ENCODE measurements around the gene HOXA3. TPM values are rescaled to one million over a fixed set of nuclear protein-coding genes. Genes with fewer than 3 reads are reported as not detected.

HOXA3 gene
- total and polyA plus RNA-seq, 10 of the 15 experiments (the other 5 are each of a cell fraction or from before 2014, with no cell fraction given): 0.05 TPM; not detected in 9

DNA sequence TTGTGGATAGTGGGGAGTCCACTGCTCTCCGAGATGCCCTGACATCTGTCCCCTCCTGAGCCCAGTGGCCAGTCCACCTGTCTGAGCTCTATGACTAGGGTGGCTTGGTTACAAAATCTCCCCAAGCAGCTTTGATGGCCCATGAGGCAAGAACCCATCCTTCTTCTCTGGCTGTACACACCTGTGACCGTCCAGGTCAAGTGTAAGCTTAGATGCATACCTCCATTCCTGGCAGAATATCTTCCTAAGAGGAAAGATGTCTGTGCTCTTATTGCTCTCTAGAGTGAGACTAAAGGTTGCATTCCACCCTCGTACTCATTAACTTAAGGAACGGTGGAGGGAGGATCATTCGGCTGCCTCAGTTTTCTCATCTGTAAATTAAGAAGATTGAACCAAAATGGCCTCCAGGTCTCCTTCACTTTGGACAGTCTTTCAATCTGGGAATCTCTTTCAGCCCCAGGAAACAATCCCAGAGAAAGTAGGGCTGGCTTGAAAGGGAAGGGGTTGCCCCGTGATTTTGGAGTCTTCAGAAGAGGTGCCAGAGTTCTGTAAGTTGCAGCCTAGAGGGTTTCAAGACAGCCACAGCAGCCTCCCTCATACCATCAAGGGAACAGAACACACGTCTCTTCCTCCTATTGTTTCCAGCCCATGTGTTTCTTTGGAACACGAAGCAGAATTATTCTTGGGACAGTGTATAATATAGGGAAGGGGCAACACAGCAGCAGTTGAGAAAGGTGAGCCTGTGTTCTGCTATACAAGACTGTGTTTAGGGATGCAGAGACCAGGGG lies 27.3 kb downstream of the HOXA3 start:
- no TSS peak for BruUV-seq (replicated peaks)
- SMC1A ChIA-PET (ENCODE audit: uncharacterized antibody, unreplicated experiment): no interaction called here
- Histone ChIP-seq H3K4me3 (no peak overlapping the region), H3K27ac (ENCODE audit: control insufficient read depth, insufficient read depth) (no peak overlapping the region), H3K79me2 (ENCODE audit: control insufficient read depth, insufficient read depth, low read length) (no peaks in the 10 kb centered on the region), H4K20me1 (ENCODE audit: control insufficient read depth, insufficient read depth) (no peaks in the 10 kb centered on the region), H3K36me3 (ENCODE audit: control insufficient read depth in 2 of 2, insufficient read depth in 2 of 2, low read length in 1 of 2) (no peaks in the 10 kb centered on the region), H3K4me1 (ENCODE audit: control insufficient read depth, insufficient read depth, low read length) (no peaks in the 10 kb centered on the region), H3K27me3 (replicated peaks in 1 of 2; ENCODE audit: control insufficient read depth in 2 of 2, insufficient read depth in 2 of 2, low read length in 1 of 2) (peaks cover 0 to 2% of the 10 kb centered on the region in 2 experiments; a peak in 3 of 4 replicates), H3K9me3 (replicated peaks; ENCODE audit: control insufficient read depth, insufficient read depth, low read length) (no peaks in the 10 kb centered on the region), H3K4me2 (ENCODE audit: control insufficient read depth, insufficient read depth) (no peak overlapping the region), H2AFZ (ENCODE audit: control insufficient read depth, low read depth, low read length) (no peak overlapping the region), H3K9ac (ENCODE audit: control insufficient read depth, insufficient read depth, low read length) (no peak overlapping the region)
- CTCF ChIA-PET: no interaction called here
- POLR2A ChIA-PET: no interaction called here
- intact Hi-C loops (cut with micrococcal nuclease; ENCODE audit: unreplicated experiment) (no loop called here), in situ Hi-C loops (cut with MboI) (no loop called here)
- ATAC-seq (no peak), DNase-seq (ENCODE audit: low read depth, low spot score) (no peak), FAIRE-seq (no peak)
- RAD21 ChIA-PET (ENCODE audit: unreplicated experiment): no interaction called here
- 22% methylated on average over 8 of the region's 8 CpGs for WGBS (ENCODE audit: insufficient coverage, insufficient replicate concordance, low lambda C conversion rate, missing lambda C conversion rate)
- TF ChIP-seq TAF1 (IDR thresholded peaks at IDR 0.05; ENCODE audit: borderline replicate concordance, low read depth, low read length) (no peak), CBX3 (IDR thresholded peaks at IDR 0.05; ENCODE audit: borderline replicate concordance, low read depth) (no peak), POLR2AphosphoS5 (IDR thresholded peaks at IDR 0.05; ENCODE audit: low read length) (no peak), SPI1 (IDR thresholded peaks at IDR 0.05; ENCODE audit: borderline replicate concordance, insufficient read depth, low read depth, low read length) (no peak), ZZZ3 (IDR thresholded peaks at IDR 0.05; ENCODE audit: control insufficient read depth, insufficient read length, low read depth) (no peak), TCF7 (IDR thresholded peaks at IDR 0.05; ENCODE audit: borderline replicate concordance) (no peak), ZNF622 (IDR thresholded peaks at IDR 0.05) (no peak), RCOR1 (conservative IDR thresholded peaks at IDR 0.05; ENCODE audit: low read depth, low read length) (no peak), RAD51 (IDR thresholded peaks at IDR 0.05) (no peak), ZNF217 (IDR thresholded peaks at IDR 0.05) (no peak), MYC (IDR thresholded peaks at IDR 0.05; ENCODE audit: insufficient read depth, insufficient read length, insufficient replicate concordance, low read length, severe bottlenecking) (no peak)
- TF ChIP-seq, protein P1, sequence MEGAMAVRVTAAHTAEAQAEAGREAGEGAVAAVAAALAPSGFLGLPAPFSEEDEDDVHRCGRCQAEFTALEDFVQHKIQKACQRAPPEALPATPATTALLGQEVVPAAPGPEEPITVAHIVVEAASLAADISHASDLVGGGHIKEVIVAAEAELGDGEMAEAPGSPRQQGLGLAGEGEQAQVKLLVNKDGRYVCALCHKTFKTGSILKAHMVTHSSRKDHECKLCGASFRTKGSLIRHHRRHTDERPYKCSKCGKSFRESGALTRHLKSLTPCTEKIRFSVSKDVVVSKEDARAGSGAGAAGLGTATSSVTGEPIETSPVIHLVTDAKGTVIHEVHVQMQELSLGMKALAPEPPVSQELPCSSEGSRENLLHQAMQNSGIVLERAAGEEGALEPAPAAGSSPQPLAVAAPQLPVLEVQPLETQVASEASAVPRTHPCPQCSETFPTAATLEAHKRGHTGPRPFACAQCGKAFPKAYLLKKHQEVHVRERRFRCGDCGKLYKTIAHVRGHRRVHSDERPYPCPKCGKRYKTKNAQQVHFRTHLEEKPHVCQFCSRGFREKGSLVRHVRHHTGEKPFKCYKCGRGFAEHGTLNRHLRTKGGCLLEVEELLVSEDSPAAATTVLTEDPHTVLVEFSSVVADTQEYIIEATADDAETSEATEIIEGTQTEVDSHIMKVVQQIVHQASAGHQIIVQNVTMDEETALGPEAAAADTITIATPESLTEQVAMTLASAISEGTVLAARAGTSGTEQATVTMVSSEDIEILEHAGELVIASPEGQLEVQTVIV (IDR thresholded peaks at IDR 0.05; ENCODE audit: borderline replicate concordance, partially characterized antibody): no peak
- TF ChIP-seq, protein P2, sequence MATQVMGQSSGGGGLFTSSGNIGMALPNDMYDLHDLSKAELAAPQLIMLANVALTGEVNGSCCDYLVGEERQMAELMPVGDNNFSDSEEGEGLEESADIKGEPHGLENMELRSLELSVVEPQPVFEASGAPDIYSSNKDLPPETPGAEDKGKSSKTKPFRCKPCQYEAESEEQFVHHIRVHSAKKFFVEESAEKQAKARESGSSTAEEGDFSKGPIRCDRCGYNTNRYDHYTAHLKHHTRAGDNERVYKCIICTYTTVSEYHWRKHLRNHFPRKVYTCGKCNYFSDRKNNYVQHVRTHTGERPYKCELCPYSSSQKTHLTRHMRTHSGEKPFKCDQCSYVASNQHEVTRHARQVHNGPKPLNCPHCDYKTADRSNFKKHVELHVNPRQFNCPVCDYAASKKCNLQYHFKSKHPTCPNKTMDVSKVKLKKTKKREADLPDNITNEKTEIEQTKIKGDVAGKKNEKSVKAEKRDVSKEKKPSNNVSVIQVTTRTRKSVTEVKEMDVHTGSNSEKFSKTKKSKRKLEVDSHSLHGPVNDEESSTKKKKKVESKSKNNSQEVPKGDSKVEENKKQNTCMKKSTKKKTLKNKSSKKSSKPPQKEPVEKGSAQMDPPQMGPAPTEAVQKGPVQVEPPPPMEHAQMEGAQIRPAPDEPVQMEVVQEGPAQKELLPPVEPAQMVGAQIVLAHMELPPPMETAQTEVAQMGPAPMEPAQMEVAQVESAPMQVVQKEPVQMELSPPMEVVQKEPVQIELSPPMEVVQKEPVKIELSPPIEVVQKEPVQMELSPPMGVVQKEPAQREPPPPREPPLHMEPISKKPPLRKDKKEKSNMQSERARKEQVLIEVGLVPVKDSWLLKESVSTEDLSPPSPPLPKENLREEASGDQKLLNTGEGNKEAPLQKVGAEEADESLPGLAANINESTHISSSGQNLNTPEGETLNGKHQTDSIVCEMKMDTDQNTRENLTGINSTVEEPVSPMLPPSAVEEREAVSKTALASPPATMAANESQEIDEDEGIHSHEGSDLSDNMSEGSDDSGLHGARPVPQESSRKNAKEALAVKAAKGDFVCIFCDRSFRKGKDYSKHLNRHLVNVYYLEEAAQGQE (IDR thresholded peaks at IDR 0.05; ENCODE audit: low read depth, low read length): no peak
- TF ChIP-seq, protein P3, sequence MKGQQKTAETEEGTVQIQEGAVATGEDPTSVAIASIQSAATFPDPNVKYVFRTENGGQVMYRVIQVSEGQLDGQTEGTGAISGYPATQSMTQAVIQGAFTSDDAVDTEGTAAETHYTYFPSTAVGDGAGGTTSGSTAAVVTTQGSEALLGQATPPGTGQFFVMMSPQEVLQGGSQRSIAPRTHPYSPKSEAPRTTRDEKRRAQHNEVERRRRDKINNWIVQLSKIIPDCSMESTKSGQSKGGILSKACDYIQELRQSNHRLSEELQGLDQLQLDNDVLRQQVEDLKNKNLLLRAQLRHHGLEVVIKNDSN (IDR thresholded peaks at IDR 0.05; ENCODE audit: borderline replicate concordance, extremely low read length, insufficient read depth, low read depth, low read length): no peak

All from GM12878 (cell line).